Measurements from ENCODE around the gene BAD. TPM values are rescaled to one million over a fixed set of nuclear protein-coding genes. Genes with fewer than 3 reads are reported as not detected.

The BAD gene
- total RNA-seq, 2 experiments from 2014 or later, result 23.7 to 24.2 TPM

GRCh38 chr11:64284962-64285884 is 758 bp upstream of the BAD start, which contains the start of gene GPR137:
Gene GPR137 (plus strand): TSS chr11:64285848. CDS start chr11:64286525, 677 bp downstream.
- ChIA-PET POLR2A (interaction anchor here (0.6 to 4.0 kb wide), 11 partner anchors 10 to 81 kb away, joined by 3 to 33 read pairs (median 4); partner anchors contain the start of genes ESRRA, FERMT3, FKBP2 and NUDT22), CTCF (interaction anchor here (0.6 to 4.6 kb wide), 10 partner anchors 13 to 81 kb away, joined by 3 to 61 read pairs (median 4); partner anchors contain the start of genes CATSPERZ, FERMT3, FKBP2 and PLCB3)

DNA sequence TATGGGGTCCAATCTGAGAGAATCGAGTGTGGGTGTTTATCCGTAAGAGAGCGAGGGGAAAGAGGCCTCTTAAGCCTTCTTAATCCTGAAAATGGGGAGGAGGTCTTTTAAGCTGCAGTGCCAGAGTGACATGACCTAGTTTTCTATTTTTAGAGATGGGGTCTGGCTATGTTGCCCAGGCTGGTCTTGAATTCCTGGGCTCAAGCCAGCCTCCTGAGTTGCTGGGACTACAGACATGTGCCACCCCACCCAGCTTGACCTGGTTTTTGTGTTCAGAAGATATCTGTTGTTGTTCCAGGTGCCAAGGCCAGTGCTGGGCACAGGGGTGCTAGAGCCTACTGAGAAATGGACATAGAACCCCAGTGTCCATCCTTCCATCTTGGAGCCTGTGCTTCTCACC is 1.4 kb downstream of the BAD start:
- intact Hi-C loops (cut with micrococcal nuclease), result no loop called here
- CTCF ChIA-PET, result interaction anchor here (1.0 to 4.6 kb wide), 4 partner anchors 20 to 79 kb away, joined by 3 to 61 read pairs (median 6); partner anchors contain the start of genes CATSPERZ and PLCB3
- H3K36me3 Mint-ChIP-seq, result peaks cover 9% of the 10 kb centered on the region
- no peak for DNase-seq
- no peak overlapping the region for H3K27ac Mint-ChIP-seq
- H3K27me3 Mint-ChIP-seq, result no peaks in the 10 kb centered on the region
- H3K4me1 Mint-ChIP-seq (ENCODE audit: low read depth), result peaks cover 14% of the 10 kb centered on the region
- H3K9me3 Mint-ChIP-seq, result no peaks in the 10 kb centered on the region
- POLR2A ChIA-PET, result interaction anchor here (0.8 to 4.0 kb wide), 3 partner anchors 12 to 14 kb away, joined by 3 to 33 read pairs (median 4); no protein-coding TSS in a partner anchor
- H3K4me3 Mint-ChIP-seq, result no peak overlapping the region

More at GRCh38 chr11:64284962-64285884, 758 bp upstream of the BAD start, which contains the start of gene GPR137:
- Mint-ChIP-seq H3K36me3 (peaks cover 4% of the 10 kb centered on the region), H3K4me1 (ENCODE audit: low read depth) (peaks cover 14% of the 10 kb centered on the region), H3K27ac (peak within 1 kb of the TSS; percentile 91), H3K27me3 (peaks cover under 1% of the 10 kb centered on the region), H3K4me3 (peak within 1 kb of the TSS; percentile 83), H3K9me3 (no peaks in the 10 kb centered on the region)
- peak; percentile 91 for DNase-seq
- intact Hi-C loops (cut with micrococcal nuclease), result loop anchor here (1.0 to 2.0 kb wide), 3 partner anchors 15 to 44 kb away; partner anchors contain the start of genes ESRRA and FKBP2

DNA sequence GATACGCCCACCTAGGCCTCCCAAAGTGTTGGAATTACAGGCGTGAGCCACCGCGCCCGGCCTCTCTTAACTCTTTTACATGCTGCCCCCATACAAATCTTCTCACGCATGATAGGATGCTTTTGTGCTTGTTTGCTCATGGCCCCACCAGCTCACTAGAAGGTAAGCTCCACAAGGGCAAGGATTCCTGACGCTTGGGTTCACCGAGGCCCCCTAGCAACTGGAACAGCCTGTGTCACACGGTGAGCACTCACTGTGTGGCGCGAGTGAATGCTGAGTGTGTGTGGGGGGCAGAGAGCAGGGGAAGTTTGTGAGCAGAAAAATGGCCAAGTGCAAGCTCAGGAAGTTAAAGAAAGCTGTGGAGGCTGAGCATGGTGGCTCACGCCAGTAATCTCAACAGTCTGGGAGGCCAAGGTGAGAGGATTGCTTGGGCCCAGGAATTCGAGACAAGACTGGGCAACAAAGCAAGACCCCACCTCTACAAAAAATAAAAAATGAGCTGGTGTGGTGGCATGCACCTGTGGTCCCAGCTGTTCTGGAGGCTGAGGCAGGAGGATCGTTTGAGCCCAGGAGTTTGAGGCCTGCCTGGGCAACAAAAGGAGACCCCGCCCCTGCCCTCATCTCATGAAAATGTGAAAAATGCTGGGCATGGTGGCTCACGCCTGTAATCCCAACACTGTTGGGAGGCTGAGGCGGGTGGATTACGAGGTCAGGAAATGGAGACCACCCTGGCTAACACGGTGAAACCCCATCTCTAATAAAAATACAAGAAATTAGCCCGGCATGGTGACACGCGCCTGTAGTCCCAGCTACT is 2.3 kb downstream of the BAD start:
- intact Hi-C loops (cut with micrococcal nuclease), result no loop called here

GRCh38 chr11:64278576-64279190 is 5.8 kb downstream of the BAD start:
- Mint-ChIP-seq H3K4me3 (no peak overlapping the region), H3K27ac (no peak overlapping the region), H3K4me1 (ENCODE audit: low read depth) (peaks cover 6% of the 10 kb centered on the region), H3K36me3 (peaks cover 12% of the 10 kb centered on the region), H3K27me3 (no peaks in the 10 kb centered on the region), H3K9me3 (no peaks in the 10 kb centered on the region)
- ChIA-PET CTCF (interaction anchor here (1.1 kb wide), 1 partner anchor 26 kb away, joined by 3 read pairs; no protein-coding TSS in a partner anchor), POLR2A (interaction anchor here (1.2 kb wide), 1 partner anchor 9 kb away, joined by 3 read pairs; no protein-coding TSS in a partner anchor)
- DNase-seq, result no peak
- intact Hi-C loops (cut with micrococcal nuclease), result no loop called here

More for the DNA sequence above, 2.3 kb downstream of the BAD start:
- CTCF ChIA-PET, result interaction anchor here (1.2 to 4.6 kb wide), 2 partner anchors 11 to 20 kb away, joined by 6 to 61 read pairs; partner anchors contain the start of gene CATSPERZ
- DNase-seq, result no peak
- Mint-ChIP-seq H3K36me3 (peaks cover 9% of the 10 kb centered on the region), H3K27me3 (no peaks in the 10 kb centered on the region), H3K27ac (no peak overlapping the region), H3K4me1 (ENCODE audit: low read depth) (peaks cover 14% of the 10 kb centered on the region), H3K9me3 (no peaks in the 10 kb centered on the region), H3K4me3 (no peak overlapping the region)
- POLR2A ChIA-PET, result interaction anchor here (0.7 to 1.0 kb wide), 3 partner anchors 11 to 74 kb away, joined by 3 to 4 read pairs (median 3); partner anchors contain the start of gene FKBP2

DNA sequence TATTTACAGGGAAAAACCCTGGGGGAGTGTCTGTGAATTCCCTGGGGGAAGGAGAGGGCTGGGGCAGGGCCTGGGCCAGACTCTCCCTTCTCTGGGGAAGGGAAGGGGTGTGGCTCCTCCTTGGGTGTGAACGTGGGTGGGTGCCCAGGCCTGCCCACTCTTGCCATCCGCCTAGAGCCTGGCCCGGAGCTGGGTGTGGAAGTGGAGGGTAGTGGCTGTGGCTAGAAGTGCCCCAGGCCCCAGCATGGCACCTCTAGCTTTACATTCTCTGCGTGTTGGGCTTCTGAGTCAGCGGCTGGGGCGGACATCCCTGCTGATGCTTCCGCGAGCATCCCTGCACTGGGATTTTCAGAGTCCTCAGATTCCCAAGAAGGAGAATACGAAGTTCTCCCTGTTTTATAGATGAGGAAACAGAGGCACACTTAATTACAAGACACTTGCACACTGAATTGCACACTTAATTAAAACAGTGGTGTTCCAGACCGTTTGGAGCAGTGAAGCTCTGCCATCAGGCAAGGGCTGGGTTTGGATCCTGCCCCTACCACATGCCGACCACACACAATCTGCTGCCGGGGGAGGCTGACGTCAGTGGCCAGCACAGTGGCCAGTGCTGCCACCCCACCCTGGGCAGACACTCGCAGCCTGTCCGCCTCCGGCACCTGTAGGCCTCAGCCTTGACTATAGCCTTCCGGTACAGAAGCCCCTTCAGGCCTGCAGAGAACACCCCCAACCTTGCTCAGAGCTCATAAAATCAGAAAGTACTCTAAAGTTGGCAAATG is 7.6 kb downstream of the BAD start:
- no peaks in the 10 kb centered on the region for H3K27me3 Mint-ChIP-seq
- POLR2A ChIA-PET, result no interaction called here
- H3K36me3 Mint-ChIP-seq, result peaks cover 12% of the 10 kb centered on the region
- H3K27ac Mint-ChIP-seq, result no peak overlapping the region
- H3K4me3 Mint-ChIP-seq, result no peak overlapping the region
- intact Hi-C loops (cut with micrococcal nuclease), result no loop called here
- no peaks in the 10 kb centered on the region for H3K9me3 Mint-ChIP-seq
- CTCF ChIA-PET, result interaction anchor here (1.0 to 1.1 kb wide), 2 partner anchors 28 to 73 kb away, joined by 3 to 4 read pairs; no protein-coding TSS in a partner anchor
- H3K4me1 Mint-ChIP-seq (ENCODE audit: low read depth), result peaks cover 2% of the 10 kb centered on the region
- no peak for DNase-seq

GRCh38 chr11:64275841-64276240 is 8.6 kb downstream of the BAD start:
- intact Hi-C loops (cut with micrococcal nuclease), result no loop called here
- Mint-ChIP-seq H3K36me3 (peaks cover 8% of the 10 kb centered on the region), H3K27me3 (no peaks in the 10 kb centered on the region), H3K9me3 (no peaks in the 10 kb centered on the region), H3K4me1 (ENCODE audit: low read depth) (peaks cover 4% of the 10 kb centered on the region), H3K27ac (no peak overlapping the region), H3K4me3 (no peak overlapping the region)
- no peak for DNase-seq
- POLR2A ChIA-PET, result interaction anchor here (0.6 to 0.9 kb wide), 2 partner anchors 9 to 72 kb away, joined by 3 to 5 read pairs; partner anchors contain the start of gene BAD
- CTCF ChIA-PET, result interaction anchor here (1.0 to 1.1 kb wide), 2 partner anchors 29 to 72 kb away, joined by 3 to 4 read pairs; no protein-coding TSS in a partner anchor

- POLR2A ChIA-PET, result interaction anchor here (0.9 kb wide), 1 partner anchor 10 kb away, joined by 3 read pairs; the partner anchor contains the start of gene BAD
- Mint-ChIP-seq H3K4me3 (no peak overlapping the region), H3K36me3 (peaks cover 10% of the 10 kb centered on the region), H3K4me1 (ENCODE audit: low read depth) (peaks cover 4% of the 10 kb centered on the region), H3K27me3 (no peaks in the 10 kb centered on the region), H3K9me3 (no peaks in the 10 kb centered on the region), H3K27ac (no peak overlapping the region)
- CTCF ChIA-PET, result no interaction called here
- DNase-seq, result no peak
- intact Hi-C loops (cut with micrococcal nuclease), result no loop called here
Observed at GRCh38 chr11:64275031-64275800, 9.2 kb downstream of the BAD start.

GRCh38 chr11:64269540-64270220 is 14.8 kb downstream of the BAD start:
- Mint-ChIP-seq H3K4me1 (ENCODE audit: low read depth) (peaks cover 15% of the 10 kb centered on the region), H3K9me3 (no peaks in the 10 kb centered on the region), H3K27ac (peak overlapping the region; percentile 95), H3K4me3 (peak overlapping the region; percentile 89), H3K36me3 (peaks cover 8% of the 10 kb centered on the region), H3K27me3 (no peaks in the 10 kb centered on the region)
- ChIA-PET POLR2A (interaction anchor here (0.8 to 4.1 kb wide), 14 partner anchors 9 to 84 kb away, joined by 3 to 36 read pairs (median 6); partner anchors contain the start of genes BAD, FERMT3, FKBP2 and GPR137), CTCF (interaction anchor here (0.7 to 6.4 kb wide), 12 partner anchors 16 to 65 kb away, joined by 3 to 46 read pairs (median 4); partner anchors contain the start of genes CATSPERZ, ESRRA, FERMT3 and GPR137)
- peak; percentile 99 for DNase-seq
- intact Hi-C loops (cut with micrococcal nuclease), result loop anchor here (1.0 to 2.0 kb wide), 8 partner anchors 16 to 84 kb away; partner anchors contain the start of genes ESRRA, FKBP2, GPR137 and PLCB3

GRCh38 chr11:64268893-64269539 is 15.4 kb downstream of the BAD start:
- H3K4me1 Mint-ChIP-seq (ENCODE audit: low read depth), result peaks cover 15% of the 10 kb centered on the region

More at GRCh38 chr11:64268893-64269539, 15.4 kb downstream of the BAD start:
- ChIA-PET CTCF (interaction anchor here (0.6 to 6.4 kb wide), 12 partner anchors 16 to 74 kb away, joined by 3 to 46 read pairs (median 4); partner anchors contain the start of genes BAD, CATSPERZ, ESRRA and FERMT3), POLR2A (interaction anchor here (0.8 to 4.1 kb wide), 15 partner anchors 9 to 84 kb away, joined by 3 to 36 read pairs (median 8); partner anchors contain the start of genes BAD, ESRRA, FERMT3 and FKBP2)
- Mint-ChIP-seq H3K9me3 (no peaks in the 10 kb centered on the region), H3K27me3 (no peaks in the 10 kb centered on the region), H3K36me3 (peaks cover 8% of the 10 kb centered on the region), H3K4me3 (peak overlapping the region; percentile 89), H3K27ac (peak overlapping the region; percentile 95)
- peak; percentile 66 for DNase-seq
- intact Hi-C loops (cut with micrococcal nuclease), result loop anchor here (1.0 kb wide), 1 partner anchor 18 kb away; the partner anchor contains the start of gene PLCB3

Data from activated CD4-positive, alpha-beta memory T cell treated with anti-CD3 and anti-CD28 coated beads for 36 hours (primary cell).